NCI-H1092 (cell line): ENCODE measurements around the gene CEP170.
A peak's percentile ranks its signal among the peaks of the same experiment; 100 is the strongest.

Source experiments
- DNase-seq: peaks from one replicate; lab custom pipeline; 2025; lab: John Stamatoyannopoulos, UW

CEP170 gene

DNA sequence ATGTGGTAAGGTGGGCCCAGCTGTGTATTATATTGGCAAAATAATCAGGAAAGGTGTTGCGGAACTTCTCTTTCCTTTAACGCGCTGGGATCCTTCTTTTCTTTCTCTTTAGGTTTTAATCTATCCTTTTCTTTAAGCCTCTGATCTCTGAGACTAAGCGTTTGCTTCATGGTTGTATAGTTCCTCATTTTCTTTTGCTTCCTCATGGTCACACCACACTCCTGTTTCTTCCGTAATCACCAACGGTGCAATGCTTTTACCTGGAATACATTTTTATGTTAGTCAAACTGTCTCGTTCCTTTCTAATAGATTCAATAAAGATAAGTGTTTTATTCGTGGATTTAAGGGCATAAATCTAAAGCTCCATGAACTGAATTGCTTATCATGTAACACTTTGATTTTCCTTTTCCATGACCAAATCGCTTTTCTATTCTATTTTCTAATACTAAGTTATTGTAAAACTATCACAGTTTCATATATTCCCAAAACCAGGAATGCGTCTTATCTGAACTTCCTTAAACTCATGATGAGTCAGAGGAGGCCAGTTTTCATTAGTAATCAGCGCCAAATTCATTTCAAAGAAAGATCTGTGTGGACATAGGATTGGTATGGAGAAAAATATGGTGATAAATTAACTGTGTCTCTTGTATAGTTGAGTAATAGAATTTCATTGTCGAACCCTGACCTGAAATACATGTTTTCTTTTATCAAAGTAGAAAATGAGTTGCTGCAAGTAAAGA lies 13.0 kb upstream of the CEP170 start:
- no peak for DNase-seq

DNA sequence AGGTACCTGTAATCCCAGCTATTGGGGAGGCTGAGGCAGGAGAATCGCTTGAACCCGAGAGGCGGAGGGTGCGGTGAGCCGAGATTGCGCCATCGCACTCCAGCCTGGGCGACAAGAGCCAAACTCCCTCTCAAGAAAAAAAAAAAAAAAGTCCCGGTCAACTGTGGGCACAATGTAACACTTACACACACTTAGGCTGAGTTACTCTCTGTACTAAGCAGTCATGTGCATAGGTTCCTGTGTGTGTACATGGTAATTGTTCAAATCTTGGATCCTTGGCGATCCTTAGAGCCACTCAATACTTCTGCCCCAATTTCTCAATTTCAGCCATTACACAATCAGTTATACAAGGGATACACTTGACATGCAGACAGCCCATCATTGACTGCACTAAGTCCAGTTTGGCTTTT lies 12.4 kb upstream of the CEP170 start:
- no peak for DNase-seq

DNA sequence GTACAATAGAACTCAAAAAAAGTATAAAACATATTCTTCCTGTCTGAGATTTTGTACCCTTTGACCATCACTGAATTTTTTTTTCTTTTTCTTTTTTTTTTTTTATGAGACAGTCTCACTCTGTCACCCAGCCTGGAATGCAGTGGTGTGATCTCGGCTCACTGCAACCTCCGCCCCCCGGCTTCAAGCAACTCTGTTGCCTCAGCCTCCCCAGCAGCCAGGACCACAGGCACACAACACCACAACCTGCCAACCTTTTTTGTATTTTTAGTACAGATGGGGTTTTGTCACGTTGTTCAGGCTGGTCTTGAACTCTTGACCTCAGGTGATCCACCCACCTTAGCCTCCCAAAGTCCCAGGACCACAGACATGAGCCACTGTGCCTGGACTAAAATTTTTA lies 11.2 kb upstream of the CEP170 start:
- DNase-seq: no peak

DNA sequence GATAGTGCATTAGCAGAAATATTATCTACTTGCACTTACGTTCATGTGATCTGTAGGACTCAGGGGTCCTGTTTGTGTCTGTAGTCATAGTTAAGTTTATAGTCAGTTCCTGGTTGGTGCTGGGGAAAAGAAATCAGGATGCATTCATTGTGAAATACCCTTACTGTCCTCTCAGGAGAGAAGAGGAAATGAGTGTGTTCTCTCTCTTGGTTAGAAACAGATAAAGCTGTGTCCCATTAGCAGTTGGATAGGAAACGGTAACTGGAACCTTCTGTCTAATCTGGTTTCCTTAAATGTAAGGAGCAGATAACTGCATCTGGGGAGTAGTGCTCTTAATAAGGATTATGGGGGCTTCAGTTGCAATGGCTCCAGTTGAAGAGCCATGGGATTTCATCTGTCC lies 9.6 kb upstream of the CEP170 start:
- no peak for DNase-seq

DNA sequence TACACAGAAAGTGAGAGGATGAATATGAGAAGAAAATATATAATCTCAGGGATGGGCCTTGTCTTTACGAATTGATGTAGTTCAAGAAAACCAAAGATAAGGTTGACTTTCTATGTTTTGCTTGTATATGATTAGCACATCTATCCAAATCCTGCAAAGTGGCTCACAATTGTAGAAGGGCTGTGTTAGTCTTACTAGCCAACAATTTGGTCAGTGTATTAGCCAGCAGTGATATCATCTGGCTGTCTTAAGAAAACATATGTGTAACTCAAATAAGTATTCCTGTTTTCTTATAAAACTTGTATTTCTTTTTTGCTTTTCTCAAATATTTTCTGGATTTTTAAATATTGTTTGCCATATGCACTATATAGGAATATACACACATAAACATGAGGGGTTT lies 6.3 kb upstream of the CEP170 start:
- DNase-seq: no peak

DNA sequence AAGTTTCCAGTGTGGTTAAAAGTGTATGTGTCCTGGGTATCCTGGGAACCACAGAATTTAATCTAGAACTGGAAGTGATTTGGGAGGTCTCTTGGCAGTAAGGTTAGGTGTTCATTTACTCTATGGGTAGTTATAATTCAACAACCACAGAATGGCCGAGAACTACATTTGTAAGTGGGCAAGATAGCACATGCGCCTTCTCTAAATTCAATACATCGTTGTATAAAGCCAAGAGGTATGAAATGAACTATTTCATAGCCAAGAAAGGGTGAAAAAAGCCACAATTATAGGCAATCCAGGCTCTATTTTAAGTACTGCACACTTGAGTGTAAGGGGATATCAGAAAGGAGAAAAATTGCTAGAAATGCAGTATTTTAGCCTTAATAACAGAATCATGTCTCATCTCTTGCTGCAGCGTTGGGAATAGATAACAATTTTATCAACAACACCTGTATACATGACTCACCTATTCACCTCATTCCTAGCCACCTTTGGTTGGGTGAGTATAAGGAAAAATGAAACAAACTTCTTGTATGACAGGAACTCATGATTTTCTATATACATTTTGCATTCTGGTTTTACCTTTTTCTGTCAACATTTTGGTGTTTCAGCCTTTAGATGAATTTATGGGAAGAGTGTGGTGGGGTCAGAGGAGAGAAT lies 5.3 kb upstream of the CEP170 start:
- DNase-seq: no peak

DNA sequence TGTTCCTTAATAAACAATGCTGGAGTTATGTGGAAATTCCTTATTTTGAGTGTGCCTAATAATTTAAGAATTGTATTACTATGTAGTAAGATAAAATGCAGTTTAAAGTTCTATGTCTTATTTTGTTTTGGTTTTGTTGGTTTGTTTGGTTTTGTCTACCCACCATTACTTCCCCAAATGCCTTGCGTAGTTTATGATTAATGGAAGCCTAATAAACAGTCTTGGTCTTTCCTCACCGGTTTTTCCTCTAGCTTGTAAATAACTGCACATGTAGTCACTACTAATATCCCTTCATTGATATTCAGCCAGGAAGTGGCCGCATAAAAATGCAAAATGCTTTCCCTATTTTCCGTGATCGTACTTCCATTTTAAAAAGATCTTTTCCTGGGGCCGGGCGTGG lies 3.6 kb upstream of the CEP170 start:
- DNase-seq: no peak

DNA sequence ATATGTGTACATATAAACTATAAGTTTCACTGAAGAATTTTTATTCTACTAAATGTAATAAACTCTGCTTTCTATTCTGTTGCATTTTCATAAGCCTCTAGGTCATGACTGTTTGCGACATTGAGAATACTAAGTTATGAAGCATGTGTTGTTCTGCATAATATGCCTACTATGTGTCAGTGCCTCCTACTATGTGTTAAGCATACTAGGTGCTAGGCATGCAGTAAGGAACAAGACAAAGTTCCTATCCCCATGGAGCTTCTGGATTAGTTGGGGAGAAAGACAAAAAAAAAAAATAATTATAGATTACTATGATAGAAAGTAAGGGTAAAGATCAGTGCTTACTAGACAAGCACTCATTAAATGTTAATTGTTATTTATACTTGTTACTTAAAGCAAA lies 2.1 kb upstream of the CEP170 start:
- no peak for DNase-seq

DNA sequence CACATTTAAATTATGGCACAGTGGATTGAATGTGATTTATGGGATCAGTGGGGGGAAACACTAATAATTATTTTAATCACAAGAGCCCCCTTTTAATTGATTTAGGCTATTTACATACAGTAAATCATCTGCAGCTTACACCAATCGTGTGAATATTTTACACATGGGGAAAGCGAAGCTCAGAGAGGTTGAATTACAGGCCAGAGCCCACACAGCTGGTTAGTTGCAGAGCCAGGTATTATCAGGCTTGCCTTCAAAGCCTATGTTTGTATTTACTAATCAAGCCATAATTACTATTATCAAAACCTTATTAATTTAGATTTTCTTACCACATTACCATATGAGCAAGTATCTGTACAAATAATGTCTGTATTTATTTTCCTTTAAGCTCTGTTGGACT lies 1.5 kb upstream of the CEP170 start:
- no peak for DNase-seq

DNA sequence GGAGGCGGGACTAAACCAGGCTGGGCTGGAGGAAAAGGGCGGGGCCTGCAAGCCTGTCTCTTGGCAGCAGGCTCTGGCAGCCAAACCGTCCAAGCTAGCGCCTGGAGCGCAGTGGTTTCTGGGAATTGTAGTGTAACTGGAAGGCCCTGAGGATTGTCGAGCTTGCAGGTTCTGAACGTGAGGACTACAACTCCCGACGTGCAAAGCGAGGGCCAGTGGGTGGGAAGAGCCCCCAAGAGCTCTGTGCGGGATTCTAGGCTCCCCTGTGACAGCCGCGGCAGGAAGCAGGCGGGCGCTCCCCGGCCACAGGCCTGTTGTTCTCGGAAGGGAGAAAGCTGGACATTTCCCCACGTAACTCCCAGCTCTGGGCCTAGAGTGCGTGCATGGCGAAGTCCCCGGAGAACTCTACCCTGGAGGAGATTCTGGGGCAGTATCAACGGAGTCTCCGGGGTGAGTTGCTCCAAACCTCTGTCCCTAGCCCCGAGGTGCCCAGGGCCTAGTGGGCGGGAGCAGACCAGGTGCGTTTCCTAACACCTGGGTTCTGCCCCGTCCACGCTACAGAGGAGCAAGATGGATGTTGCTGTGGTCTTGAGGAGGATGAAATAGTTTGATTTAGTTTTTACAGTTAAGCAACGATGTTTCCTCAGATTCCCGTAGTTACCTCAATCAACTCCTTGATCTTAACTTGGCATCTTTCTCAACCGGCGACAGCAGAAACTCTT lies 871 bp upstream of the CEP170 start, which contains the start of gene SDCCAG8:
Gene SDCCAG8, plus strand, starts transcription at position 251 of the 722 bp plus-strand sequence. Its CDS starts 133 bp downstream, at position 384.
- DNase-seq: peak; percentile 100

DNA sequence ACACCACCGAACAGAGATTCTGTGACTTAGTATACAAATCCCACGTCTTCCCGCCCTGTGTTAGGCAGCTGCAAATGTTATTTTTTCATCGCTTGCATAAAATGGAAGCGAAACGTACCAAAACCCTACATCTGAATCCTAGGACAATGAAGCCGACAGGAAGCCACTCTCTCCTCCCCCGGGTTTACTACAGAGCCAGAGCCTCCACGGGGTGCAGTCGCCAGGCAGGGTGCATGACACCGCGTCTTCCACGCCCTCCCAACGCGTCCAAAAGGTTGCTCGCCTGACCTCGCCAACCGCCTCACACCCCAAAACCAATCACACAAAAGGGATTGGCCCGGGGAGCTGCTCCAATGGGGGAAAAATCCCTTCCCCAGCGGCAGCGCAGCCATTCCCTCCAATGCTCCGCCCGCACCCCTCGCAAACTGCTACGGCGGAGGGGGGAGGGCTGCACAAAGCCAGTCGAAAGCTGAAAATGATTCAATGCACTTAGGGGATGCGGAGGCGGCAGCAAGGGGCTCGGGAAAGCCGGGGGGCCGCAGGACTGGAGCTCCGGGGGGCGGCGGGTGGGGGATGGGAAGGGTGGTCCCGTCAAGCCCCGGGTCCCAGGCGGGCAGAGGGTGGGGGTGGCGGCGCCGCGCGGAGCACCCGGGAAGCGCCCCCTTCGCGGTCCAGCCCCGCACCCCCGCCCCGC lies 701 bp downstream of the CEP170 start:
- peak; percentile 67 for DNase-seq

DNA sequence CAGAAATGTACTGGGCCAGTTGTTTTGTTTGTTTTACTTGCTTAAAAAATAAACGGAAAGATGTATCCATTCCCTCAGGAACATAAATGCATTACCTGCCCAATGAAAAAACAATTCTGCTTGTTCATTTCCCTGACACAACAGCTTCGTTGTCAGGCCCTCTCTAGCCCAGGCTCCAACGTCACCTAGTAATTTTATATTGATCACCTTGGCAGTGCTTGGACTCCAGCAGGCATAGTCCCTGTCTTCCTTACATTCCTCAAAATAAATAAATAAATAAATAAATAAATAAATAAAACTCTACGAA lies 1.2 kb downstream of the CEP170 start:
- no peak for DNase-seq

DNA sequence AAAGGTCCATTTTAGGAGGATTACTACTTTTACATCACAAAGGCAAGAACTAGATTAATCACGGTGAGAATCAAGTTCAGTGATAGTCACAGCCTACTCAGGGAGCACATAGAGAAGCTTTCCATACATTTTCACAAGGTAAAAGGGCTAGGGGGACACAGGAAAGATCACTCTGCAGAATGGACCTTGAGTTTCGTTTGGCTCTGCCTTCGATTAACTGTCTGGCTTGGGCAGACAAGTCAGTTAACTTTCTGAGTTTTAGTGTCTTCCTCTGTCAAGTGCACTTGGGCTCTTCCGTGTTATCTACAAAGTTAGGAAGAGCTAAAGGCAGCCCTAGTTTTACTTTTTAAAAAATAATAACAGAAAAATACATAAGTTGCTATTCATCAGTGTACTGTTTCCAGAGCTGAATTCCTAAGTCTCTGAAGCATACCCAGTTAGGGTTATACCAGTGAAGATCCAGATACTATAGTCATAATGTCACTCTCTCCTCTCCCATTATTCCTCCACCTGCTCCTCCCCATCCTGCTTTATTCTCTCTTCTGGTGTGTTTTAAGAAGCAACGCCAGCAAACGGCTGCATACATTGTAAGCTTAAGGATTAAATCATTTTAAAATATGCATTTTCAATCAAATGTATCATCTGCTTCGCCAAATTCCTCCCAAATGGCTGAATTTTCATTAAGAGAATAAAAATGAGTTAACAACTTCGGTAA lies 1.7 kb downstream of the CEP170 start:
- DNase-seq: no peak

DNA sequence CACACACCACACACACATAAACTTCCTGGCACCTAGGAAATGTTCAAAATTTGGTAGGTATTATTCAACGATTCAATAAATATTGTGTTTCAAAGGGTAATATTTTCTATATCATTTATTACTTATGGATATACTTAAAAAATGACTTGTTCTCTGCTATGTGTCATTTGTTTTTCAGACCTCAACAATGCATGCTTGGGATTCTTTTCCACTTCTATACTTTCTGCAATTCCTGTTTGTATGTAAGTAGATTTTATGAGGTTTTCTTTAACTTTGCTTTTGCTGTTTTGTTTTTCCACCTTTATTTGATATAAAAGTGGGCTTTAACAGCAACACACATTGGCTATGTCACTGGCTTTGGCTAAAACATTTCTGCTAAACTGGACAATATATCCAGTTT lies 3.5 kb downstream of the CEP170 start:
- DNase-seq: no peak

DNA sequence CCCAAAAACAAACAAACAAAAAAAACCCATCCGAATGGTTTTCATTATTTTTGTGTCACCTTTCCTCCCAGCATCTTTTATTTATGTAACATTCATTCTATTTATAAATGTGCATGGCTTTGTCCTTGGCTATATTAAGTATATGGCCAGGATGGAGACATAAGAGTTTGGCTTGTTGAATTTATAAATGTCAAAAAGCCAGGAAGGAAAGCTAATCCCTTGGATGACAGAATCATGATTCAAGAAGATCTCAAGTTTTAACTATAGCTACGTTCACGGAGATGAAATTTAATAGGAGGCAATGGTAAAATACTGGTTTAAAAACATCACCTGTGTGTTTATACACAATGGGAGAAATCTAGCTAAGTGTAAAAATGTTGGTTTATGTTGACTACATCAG lies 5.0 kb downstream of the CEP170 start:
- no peak for DNase-seq

DNA sequence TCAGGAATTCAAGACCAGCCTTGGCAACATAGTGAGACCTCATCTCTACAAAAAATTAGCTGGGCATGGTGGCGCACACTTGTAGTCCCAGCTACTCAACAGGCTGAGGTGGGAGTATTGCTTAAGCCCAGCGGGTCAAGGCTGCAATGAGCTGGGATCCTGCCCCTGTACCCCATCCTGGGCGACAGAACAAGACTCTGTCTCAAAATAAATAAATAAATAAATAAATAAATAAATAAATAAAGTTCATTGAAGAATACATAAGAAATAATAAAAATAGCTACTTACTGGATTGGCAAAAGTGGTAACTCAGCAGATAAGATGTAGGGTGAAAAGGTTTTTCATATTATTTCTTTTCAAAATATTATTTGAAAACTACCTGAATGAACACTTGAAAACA lies 5.9 kb downstream of the CEP170 start:
- no peak for DNase-seq

DNA sequence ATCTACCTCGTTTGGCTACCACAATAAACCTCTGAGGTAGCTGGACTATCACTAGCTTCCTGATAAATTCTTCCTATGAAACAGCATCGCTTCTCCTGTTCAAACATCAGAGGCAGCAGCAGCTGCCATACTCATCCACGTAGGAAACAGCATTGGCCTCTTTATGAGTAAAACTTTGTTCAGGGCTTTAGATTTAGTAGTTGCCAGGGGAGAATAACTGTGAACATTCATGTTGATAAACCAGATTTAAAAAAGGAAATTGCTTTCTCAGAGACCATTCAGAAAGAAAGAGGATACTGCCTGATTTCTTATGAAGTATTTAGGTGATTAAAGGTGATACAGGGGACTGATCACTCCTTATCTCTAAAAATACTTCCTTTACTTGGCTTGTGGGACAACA lies 7.2 kb downstream of the CEP170 start:
- DNase-seq: no peak

DNA sequence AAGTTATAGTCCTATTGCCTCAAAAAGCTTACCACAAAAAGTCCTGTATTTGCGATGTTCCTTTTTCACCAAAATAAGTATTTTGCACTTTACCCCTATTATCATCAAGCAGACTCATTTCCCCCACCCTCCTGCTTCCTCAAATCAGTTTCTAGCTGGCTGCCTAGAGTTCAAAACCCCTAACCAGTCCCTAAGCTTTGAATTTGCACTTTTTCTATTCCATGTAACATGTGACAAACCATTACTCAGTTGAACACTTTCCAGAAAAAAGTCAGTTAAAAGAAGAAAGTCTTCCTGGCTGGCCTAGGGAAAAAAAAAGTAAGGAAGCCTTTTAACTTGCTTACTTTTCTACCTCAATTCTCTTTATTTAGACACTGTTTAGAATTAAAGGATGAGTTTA lies 8.2 kb downstream of the CEP170 start:
- no peak for DNase-seq

DNA sequence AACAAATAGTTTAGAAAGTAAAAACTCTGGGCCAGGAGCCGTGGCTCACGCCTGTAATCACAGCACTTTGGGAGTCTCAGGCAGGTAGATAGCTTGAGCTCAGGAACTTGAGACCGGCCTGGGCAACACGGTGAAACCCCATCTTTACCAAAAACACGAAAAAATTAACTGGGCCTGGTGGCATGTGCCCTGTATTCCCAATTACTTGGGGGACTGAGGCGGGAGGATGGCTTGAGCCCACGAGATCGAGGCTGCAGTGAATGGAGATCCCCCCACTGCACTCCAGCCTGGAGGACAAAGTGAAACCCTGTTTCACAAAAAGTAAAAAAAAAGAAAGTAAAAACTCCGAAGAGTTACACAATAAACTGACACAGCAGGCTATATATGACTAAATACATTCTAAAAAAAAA lies 10.6 kb downstream of the CEP170 start:
- DNase-seq: no peak

DNA sequence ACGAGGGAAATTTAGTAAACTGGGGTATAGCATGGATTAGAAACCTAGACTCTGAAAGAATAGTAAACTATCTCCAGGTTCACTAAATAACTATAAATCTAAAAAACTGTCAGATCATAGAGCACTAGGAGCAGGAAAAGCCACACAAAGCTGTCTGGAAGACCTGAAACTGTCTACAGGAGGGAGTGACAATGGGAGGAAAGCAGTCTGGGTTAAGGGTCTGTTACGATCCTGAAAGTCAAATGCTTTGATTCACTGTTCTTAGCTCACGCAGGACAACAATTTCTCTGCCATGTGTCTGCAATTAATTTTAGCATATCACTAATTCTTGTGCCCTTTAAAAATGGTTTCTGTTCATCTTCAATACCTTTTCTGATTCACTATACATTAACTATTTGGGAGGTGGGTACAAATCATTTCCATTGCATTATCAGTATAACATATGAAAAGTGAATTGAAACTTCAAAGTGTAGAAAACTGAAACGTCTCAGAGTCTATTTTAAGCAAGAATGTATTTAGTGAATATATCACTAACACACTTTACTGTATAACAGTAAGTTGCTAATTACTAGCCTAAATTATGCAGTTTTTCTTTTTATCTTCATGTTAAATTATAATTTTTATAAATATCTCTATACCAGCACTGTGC lies 18.4 kb downstream of the CEP170 start:
- no peak for DNase-seq

DNA sequence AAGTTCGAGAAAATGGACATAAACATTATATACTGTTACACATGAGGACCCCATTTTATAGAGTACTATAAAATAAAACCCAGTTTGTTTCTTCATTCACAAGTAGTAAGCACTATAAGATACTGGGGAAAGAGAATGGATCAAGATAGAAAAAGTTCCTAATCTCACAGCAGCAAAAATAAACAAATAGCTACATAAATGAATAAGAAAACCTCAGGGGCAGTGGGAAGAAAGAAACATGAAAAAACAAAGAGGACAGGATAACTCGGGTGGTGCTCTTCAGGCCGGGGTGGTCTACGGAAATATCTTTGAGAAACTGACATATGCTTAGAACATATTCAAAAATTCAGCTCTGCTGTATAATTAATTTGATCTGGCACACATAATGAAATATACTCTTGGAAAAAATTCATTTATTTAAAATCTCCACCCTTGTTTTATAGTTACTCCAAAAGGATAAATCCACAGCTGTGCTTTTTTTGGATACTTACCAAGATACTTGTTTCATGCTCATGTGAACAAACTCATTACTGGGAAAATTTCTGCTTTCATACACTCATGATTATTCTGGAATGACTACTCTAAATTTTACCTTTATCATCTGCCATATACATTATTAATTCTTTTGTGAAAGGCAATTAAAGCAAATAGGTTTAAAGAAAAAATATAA lies 20.0 kb downstream of the CEP170 start:
- no peak for DNase-seq
